ENCODE results near the gene CASP2. TPM values are rescaled to one million over a fixed set of nuclear protein-coding genes. Genes with fewer than 3 reads are reported as not detected.

CASP2 gene
- total and polyA plus RNA-seq, 2 of the 13 experiments (the other 11 are each of a cell fraction or from before 2014, with no cell fraction given), result 10.2 to 13.7 TPM

DNA sequence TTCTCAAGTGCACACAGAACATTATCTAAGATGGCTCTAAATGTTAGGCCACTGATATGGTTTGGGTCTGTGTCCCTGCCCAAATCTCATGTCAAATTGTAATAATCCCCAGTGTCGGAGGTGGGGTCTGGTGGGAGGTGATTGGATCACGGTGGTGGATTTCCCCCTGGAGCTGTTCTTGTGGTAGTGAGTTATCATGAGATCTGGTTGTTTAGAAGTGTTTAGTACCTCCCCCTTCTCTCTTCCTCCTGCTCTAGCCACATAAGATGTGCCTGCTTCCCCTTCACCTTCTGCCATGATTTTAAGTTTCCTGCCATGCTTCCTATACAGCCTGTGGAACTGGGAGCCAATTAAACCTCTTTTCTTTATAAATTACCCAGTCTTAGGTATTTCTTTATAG, 36.1 kb upstream of the CASP2 start:
- Histone ChIP-seq H3K27me3 (ENCODE audit: control insufficient read depth in 1 of 2, insufficient read depth in 2 of 2, low read length in 2 of 2) (no peaks in the 10 kb centered on the region), H4K20me1 (ENCODE audit: insufficient read depth, low read length) (no peaks in the 10 kb centered on the region), H3K36me3 (replicated peaks in 1 of 2; ENCODE audit: control insufficient read depth in 1 of 2, insufficient read depth in 2 of 2, low read length in 2 of 2) (no peaks in the 10 kb centered on the region), H2AFZ (ENCODE audit: low read length) (no peak overlapping the region), H3K9ac (ENCODE audit: insufficient read depth, low read depth, low read length) (no peak overlapping the region), H3K4me2 (ENCODE audit: low read depth, low read length) (no peak overlapping the region), H3K9me3 (ENCODE audit: low read length) (no peaks in the 10 kb centered on the region), H3K4me3 (replicated peaks in 1 of 3; ENCODE audit: insufficient read depth in 1 of 3, low read depth in 2 of 3, low read length in 3 of 3) (no peak overlapping the region), H3K4me1 (ENCODE audit: insufficient read depth, low read length) (peaks cover 16% of the 10 kb centered on the region), H3K79me2 (ENCODE audit: insufficient read depth, low read length) (no peaks in the 10 kb centered on the region), H3K27ac (ENCODE audit: extremely low read length, insufficient read depth, low read length) (no peak overlapping the region)
- DNase-seq (ENCODE audit: low spot score) (no peak), ATAC-seq (no peak), FAIRE-seq (no peak)
- CTCF ChIA-PET (ENCODE audit: low intra/inter-chr PET ratio, low total read pairs), result no interaction called here
- POLR2A ChIA-PET, result no interaction called here
- in situ Hi-C loops (cut with HindIII; ENCODE audit: extremely low pct_ligation_motif_present, low pct_unique_long_range_greater_than_20kb) (no loop called here), intact Hi-C loops (cut with micrococcal nuclease; ENCODE audit: unreplicated experiment) (no loop called here)
- 74% methylated on average over 2 of the region's 2 CpGs for WGBS (ENCODE audit: low lambda C conversion rate)
- no TSS peak for BruUV-seq (replicated peaks)
- TF ChIP-seq, protein P1, sequence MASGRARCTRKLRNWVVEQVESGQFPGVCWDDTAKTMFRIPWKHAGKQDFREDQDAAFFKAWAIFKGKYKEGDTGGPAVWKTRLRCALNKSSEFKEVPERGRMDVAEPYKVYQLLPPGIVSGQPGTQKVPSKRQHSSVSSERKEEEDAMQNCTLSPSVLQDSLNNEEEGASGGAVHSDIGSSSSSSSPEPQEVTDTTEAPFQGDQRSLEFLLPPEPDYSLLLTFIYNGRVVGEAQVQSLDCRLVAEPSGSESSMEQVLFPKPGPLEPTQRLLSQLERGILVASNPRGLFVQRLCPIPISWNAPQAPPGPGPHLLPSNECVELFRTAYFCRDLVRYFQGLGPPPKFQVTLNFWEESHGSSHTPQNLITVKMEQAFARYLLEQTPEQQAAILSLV (CRISPR knock-in tag; IDR thresholded peaks at IDR 0.05; ENCODE audit: borderline replicate concordance), result no peak
- TF ChIP-seq EED (CRISPR knock-in tag; IDR thresholded peaks at IDR 0.05) (no peak), TSC22D2 (CRISPR knock-in tag; IDR thresholded peaks at IDR 0.05; ENCODE audit: borderline replicate concordance) (no peak), TAF15 (IDR thresholded peaks at IDR 0.05; ENCODE audit: low read depth, low read length, poor library complexity, severe bottlenecking) (no peak), ZNF564 (CRISPR knock-in tag; IDR thresholded peaks at IDR 0.05) (no peak), ZNF407 (CRISPR knock-in tag; IDR thresholded peaks at IDR 0.05; ENCODE audit: not compliant biosample characterization) (no peak), CCAR2 (optimal IDR thresholded peaks at IDR 0.05; ENCODE audit: low read depth, low read length) (no peak), TRIM22 (IDR thresholded peaks at IDR 0.05) (no peak), HMG20A (CRISPR knock-in tag; IDR thresholded peaks at IDR 0.05; ENCODE audit: borderline replicate concordance) (no peak)
- TF ChIP-seq, protein P2, sequence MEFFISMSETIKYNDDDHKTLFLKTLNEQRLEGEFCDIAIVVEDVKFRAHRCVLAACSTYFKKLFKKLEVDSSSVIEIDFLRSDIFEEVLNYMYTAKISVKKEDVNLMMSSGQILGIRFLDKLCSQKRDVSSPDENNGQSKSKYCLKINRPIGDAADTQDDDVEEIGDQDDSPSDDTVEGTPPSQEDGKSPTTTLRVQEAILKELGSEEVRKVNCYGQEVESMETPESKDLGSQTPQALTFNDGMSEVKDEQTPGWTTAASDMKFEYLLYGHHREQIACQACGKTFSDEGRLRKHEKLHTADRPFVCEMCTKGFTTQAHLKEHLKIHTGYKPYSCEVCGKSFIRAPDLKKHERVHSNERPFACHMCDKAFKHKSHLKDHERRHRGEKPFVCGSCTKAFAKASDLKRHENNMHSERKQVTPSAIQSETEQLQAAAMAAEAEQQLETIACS (CRISPR knock-in tag; IDR thresholded peaks at IDR 0.05), result no peak
- TF ChIP-seq, protein P3, sequence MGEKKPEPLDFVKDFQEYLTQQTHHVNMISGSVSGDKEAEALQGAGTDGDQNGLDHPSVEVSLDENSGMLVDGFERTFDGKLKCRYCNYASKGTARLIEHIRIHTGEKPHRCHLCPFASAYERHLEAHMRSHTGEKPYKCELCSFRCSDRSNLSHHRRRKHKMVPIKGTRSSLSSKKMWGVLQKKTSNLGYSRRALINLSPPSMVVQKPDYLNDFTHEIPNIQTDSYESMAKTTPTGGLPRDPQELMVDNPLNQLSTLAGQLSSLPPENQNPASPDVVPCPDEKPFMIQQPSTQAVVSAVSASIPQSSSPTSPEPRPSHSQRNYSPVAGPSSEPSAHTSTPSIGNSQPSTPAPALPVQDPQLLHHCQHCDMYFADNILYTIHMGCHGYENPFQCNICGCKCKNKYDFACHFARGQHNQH (CRISPR knock-in tag; IDR thresholded peaks at IDR 0.05), result no peak
